GM12874 (cell line): Measurements from ENCODE around the gene ZNF723.

Experiments
- CTCF ChIP-seq: IDR thresholded peaks from 2 replicates; pipeline ENCODE4 v1.5.1; 2011; ENCODE audit warnings: low read depth, mild to moderate bottlenecking, control low read depth, low read length, moderate library complexity; ENCODE audit not compliant: insufficient read depth

Gene ZNF723

GRCh38 chr19:22832031-22832762, at the start of gene ZNF723:
Gene ZNF723 (plus strand): TSS chr19:22832291. CDS start chr19:22832380, 89 bp downstream.
- TF ChIP-seq CTCF: no peak

DNA sequence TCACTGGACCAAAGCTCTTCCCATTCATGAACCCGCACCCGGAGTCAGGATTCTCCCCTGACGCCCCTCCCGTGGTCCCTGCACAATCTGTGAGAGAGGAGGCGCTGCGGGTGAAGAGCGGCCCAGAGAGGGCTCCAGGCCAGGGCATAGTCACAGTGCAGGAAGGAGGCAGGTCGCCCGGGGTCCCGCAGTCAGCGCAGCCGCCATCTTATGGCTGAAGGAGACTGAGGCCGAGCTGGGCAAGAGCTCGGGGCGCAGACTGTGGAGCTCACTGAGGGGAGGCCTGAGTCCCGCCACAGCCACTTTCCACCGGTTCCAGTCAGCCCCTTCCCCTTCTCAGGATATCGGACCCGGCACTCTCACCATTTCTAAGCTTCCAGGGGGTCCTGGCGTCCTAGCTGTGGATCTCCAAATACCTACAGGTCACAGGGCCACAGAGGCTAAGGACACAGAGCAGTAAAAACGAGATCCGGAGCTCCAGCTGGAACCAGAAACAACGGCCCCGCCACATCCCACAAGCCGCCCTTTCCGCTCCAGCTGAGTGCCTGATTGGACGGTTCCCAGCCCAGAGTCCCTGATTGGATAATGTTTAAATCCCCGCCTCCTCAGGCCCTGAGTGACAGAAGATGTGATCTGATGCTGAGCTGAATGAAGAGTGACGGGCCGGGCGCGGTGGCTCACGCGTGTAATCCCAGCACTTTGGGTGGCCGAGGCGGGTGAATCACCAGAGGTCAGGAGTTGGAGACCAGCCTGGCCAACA, 48.3 kb upstream of the ZNF723 start, which contains the start of gene ZNF99:
ZNF99 (minus strand) TSS at position 501 of the 760 bp plus-strand sequence; CDS start at position 366, 135 bp downstream.
- no peak for TF ChIP-seq CTCF

GRCh38 chr19:22797040-22797439, 35.1 kb upstream of the ZNF723 start:
- TF ChIP-seq CTCF: no peak

GRCh38 chr19:22806418-22806817, 25.7 kb upstream of the ZNF723 start:
- TF ChIP-seq CTCF: no peak

DNA sequence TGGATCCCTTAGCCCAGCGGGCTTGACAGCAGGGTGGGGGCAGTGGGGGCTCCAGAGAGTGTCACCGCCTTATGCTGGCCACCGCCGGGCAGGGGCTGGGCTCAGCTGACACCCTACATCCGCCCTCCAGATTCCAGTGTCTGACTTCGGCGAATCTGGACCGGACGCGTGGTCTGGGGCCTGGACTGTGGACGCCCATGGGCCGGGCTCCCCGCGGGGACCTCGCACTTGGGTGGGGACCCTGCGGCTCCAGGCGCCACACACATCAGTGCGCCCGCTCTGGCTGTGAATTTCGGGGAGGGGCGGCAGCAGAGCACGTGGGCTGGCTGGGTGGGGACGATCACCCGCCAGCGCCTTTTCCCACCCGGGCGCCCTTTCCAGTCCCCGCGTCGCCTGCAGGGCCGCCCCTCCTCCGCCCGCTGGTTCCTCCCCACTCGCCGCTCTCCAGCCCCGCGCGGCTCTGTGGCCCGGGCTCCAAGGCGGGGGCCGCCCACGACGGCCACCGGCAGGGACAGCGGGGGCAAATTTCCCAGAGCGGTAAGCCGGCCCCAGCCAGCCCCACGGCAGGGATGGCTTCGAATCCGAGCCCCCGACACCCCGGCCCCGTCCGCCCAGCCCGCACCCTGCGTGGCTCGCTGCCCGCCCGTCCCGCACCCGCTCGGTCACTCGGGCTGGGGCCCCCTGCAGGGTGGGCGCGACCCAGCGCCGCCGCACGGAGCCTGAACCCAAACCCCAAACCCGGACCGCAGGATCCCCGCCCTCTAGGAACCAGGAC, 24.8 kb upstream of the ZNF723 start:
- no peak for TF ChIP-seq CTCF

- no peak for TF ChIP-seq CTCF
Observed at GRCh38 chr19:22814124-22814523, 18.0 kb upstream of the ZNF723 start.

- no peak for TF ChIP-seq CTCF
Observed at GRCh38 chr19:22831211-22831610, 880 bp upstream of the ZNF723 start.
